Thyroid gland (tissue), 4 donors: Measurements from ENCODE around the gene TMEM127. TPM values are rescaled to one million over a fixed set of nuclear protein-coding genes. Genes with fewer than 3 reads are reported as not detected.
A peak's percentile ranks its signal among the peaks of the same experiment; 100 is the strongest.

ENCODE experiments used
- DNase-seq, 2 donors: peaks; one replicate each; pipeline ENCODE4 v3.0.0-alpha.2; 2019
- H3K27ac ChIP-seq, 3 donors: fragments of 200-600 bp; sonication (generic); 1 replicate in 2 of 3; 2 replicates in 1 of 3; pipeline ENCODE4 v1.5.1; 2016 to 2019; ENCODE audit warnings: mild to moderate bottlenecking in 1 of 3, moderate library complexity in 1 of 3
- H3K27me3 ChIP-seq: fragments of 200-600 bp; sonication (generic); one replicate; pipeline ENCODE4 v1.5.1; 2019
- H3K36me3 ChIP-seq, 2 donors: fragments of 200-600 bp; sonication (generic); one replicate each; pipeline ENCODE4 v1.5.1; 2016 to 2019
- H3K4me1 ChIP-seq, 2 donors: fragments of 200-600 bp; sonication (generic); one replicate each; pipeline ENCODE4 v1.5.1; 2017 to 2019
- H3K4me3 ChIP-seq, 3 donors: fragments of 200-600 bp; sonication (generic); replicated peaks in 1 of 3; 1 replicate in 2 of 3; 2 replicates in 1 of 3; pipeline ENCODE4 v1.5.1; 2016; ENCODE audit warnings: mild to moderate bottlenecking in 1 of 3
- H3K9me3 ChIP-seq: fragments of 200-600 bp; sonication (generic); one replicate; pipeline ENCODE4 v1.5.1; 2017
- POLR2A ChIP-seq, 2 donors: fragments of 450-650 bp; IDR thresholded peaks; one replicate each; pipeline ENCODE4 v1.6.1; 2017; ENCODE audit warnings: antibody characterized with exemption in 2 of 2, mild to moderate bottlenecking in 2 of 2, moderate library complexity in 1 of 2
- WGBS, 2 donors: methylation state at CpG; one replicate each; pipeline ENCODE4 v1.1.5; 2017; 5-methylcytosine and 5-hydroxymethylcytosine counted together
- intact Hi-C: fragments of 100-400 bp; cut with DNase I; formaldehyde crosslinking; loops from one replicate; pipeline ENCODE4 v1.15.1; 2023
- total RNA-seq, 4 donors: library from RNA; depleted of rRNA; stranded (reverse); fragments of >200 nt; gene quantifications; one replicate each; pipeline ENCODE4 v1.2.3, GENCODE V29; 2016
- TF ChIP-seq, protein P1 (sequence below), 6 experiments: fragments of 200-600 bp in 3 of 6; fragments of 450-650 bp in 3 of 6; sonication (generic) in 3 of 6; IDR thresholded peaks; one replicate each; pipeline ENCODE4 v1.5.1; 2016 to 2019; ENCODE audit warnings: antibody characterized with exemption in 6 of 6, mild to moderate bottlenecking in 2 of 6, inconsistent platforms in 1 of 6, moderate library complexity in 1 of 6

Gene TMEM127
- total RNA-seq, 4 donors from 2014 or later, result 45.7 to 53.6 (median 48.7) TPM

GRCh38 chr2:96201338-96201737 is 64.5 kb downstream of the TMEM127 start:
- 62 to 66% methylated on average over 5 of the region's 5 CpGs for WGBS, 2 donors
- TF ChIP-seq, protein P1, sequence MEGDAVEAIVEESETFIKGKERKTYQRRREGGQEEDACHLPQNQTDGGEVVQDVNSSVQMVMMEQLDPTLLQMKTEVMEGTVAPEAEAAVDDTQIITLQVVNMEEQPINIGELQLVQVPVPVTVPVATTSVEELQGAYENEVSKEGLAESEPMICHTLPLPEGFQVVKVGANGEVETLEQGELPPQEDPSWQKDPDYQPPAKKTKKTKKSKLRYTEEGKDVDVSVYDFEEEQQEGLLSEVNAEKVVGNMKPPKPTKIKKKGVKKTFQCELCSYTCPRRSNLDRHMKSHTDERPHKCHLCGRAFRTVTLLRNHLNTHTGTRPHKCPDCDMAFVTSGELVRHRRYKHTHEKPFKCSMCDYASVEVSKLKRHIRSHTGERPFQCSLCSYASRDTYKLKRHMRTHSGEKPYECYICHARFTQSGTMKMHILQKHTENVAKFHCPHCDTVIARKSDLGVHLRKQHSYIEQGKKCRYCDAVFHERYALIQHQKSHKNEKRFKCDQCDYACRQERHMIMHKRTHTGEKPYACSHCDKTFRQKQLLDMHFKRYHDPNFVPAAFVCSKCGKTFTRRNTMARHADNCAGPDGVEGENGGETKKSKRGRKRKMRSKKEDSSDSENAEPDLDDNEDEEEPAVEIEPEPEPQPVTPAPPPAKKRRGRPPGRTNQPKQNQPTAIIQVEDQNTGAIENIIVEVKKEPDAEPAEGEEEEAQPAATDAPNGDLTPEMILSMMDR (IDR thresholded peaks at IDR 0.05), result no peak
- no peak for TF ChIP-seq POLR2A (IDR thresholded peaks at IDR 0.05)
- no peaks in the 10 kb centered on the region for H3K9me3 ChIP-seq
- H3K27ac ChIP-seq, result peak overlapping the region; percentile 51 to 84 (median 79)
- peak; percentile 16 to 35 for DNase-seq
- H3K4me3 ChIP-seq, result no peak overlapping the region
- H3K4me1 ChIP-seq, result peaks cover 70 to 73% of the 10 kb centered on the region in 2 donors
- H3K27me3 ChIP-seq, result no peaks in the 10 kb centered on the region
- no peaks in the 10 kb centered on the region for H3K36me3 ChIP-seq
- intact Hi-C loops, result no loop called here

DNA sequence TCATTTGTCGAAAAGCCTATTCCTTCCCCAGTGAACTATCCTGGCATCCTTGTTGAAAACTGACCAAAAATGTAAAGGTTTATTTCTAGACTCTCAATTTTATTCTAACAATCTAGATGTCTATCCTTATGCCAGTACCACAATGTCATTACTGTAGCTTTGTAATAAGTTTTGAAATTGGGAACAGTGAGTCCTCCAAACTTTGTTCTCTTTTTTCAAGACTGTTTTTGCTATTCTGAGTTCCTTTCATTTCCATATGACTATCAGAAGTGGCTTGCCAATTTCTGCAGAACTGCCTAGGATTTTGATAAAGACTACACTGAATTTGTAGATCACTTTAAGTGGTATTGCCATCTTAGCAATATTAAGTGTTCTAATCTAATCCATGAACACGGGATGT is 66.9 kb downstream of the TMEM127 start:
- Histone ChIP-seq H3K4me1 (peaks cover 56 to 58% of the 10 kb centered on the region in 2 donors), H3K27me3 (no peaks in the 10 kb centered on the region), H3K4me3 (no peak overlapping the region), H3K9me3 (no peaks in the 10 kb centered on the region), H3K27ac (peak overlapping the region in 1 of 3 donors; percentile 52), H3K36me3 (peaks cover 12 to 13% of the 10 kb centered on the region in 2 donors)
- TF ChIP-seq POLR2A (IDR thresholded peaks at IDR 0.05), result no peak
- TF ChIP-seq, protein P1 (IDR thresholded peaks at IDR 0.05), result no peak
- DNase-seq, result no peak
- WGBS, 2 donors, result 93 to 94% methylated on average over 2 of the region's 2 CpGs
- intact Hi-C loops, result no loop called here

Other genes starting within 250 kb of the TMEM127 start
- gene GPAT2, start 231.1 kb downstream of the TMEM127 start, total RNA-seq, result 1 to 10 TPM; 1.2 to 7.5 (median 2.6) TPM
- 1 to 10 TPM in 2 of 4 donors, under 1 TPM in 2; 0.13 to 2.1 (median 1.0) TPM for gene ADRA2B, start 149.4 kb downstream of the TMEM127 start, total RNA-seq
- gene ASTL, start 127.5 kb downstream of the TMEM127 start, total RNA-seq, result not detected
- gene DUSP2, start 120.6 kb downstream of the TMEM127 start, total RNA-seq, result 1 to 10 TPM; 2.2 to 8.4 (median 2.4) TPM
- 100 to 1,000 TPM; 211 to 292 (median 266) TPM for gene STARD7, start 57.2 kb downstream of the TMEM127 start, total RNA-seq
- 100 to 1,000 TPM in 3 of 4 donors, 10 to 100 TPM in 1; 83.8 to 149 (median 119) TPM for gene CIAO1, start 228 bp upstream of the TMEM127 start, total RNA-seq
- 100 to 1,000 TPM in 3 of 4 donors, 10 to 100 TPM in 1; 85.3 to 123 (median 104) TPM for gene SNRNP200, start 39.5 kb upstream of the TMEM127 start, total RNA-seq
- gene ITPRIPL1, start 59.3 kb upstream of the TMEM127 start, total RNA-seq, result 1 to 10 TPM in 1 of 4 donors, under 1 TPM in 2, not detected in 1; 0.63 to 1.7 (median 0.75) TPM
- 1 to 10 TPM in 1 of 4 donors, under 1 TPM in 3; 0.46 to 1.7 (median 0.89) TPM for gene NCAPH, start 69.8 kb upstream of the TMEM127 start, total RNA-seq
- gene NEURL3, start 239.4 kb upstream of the TMEM127 start, total RNA-seq, result under 1 TPM in 1 of 4 donors, not detected in 3; 0.40 TPM